Endometrial microvascular endothelial cells (primary cell): ENCODE measurements around the gene PHC2. TPM values are rescaled to one million over a fixed set of nuclear protein-coding genes. Genes with fewer than 3 reads are reported as not detected.

Experiments
- in situ Hi-C: cut with HindIII; loops from 2 replicates; pipeline ENCODE4 v1.10.0; 2017; ENCODE audit warnings: low sequenced_read_pairs, low pct_unique_long_range_greater_than_20kb; ENCODE audit errors: inconsistent ontology term
- total RNA-seq: library from RNA; depleted of rRNA; stranded (reverse); fragments of >200 nt; gene quantifications from one replicate; pipeline ENCODE4 v1.2.3, GENCODE V29; 2015; ENCODE audit errors: inconsistent ontology term

PHC2 gene
- total RNA-seq, 1 donor from 2014 or later = 112 TPM

DNA sequence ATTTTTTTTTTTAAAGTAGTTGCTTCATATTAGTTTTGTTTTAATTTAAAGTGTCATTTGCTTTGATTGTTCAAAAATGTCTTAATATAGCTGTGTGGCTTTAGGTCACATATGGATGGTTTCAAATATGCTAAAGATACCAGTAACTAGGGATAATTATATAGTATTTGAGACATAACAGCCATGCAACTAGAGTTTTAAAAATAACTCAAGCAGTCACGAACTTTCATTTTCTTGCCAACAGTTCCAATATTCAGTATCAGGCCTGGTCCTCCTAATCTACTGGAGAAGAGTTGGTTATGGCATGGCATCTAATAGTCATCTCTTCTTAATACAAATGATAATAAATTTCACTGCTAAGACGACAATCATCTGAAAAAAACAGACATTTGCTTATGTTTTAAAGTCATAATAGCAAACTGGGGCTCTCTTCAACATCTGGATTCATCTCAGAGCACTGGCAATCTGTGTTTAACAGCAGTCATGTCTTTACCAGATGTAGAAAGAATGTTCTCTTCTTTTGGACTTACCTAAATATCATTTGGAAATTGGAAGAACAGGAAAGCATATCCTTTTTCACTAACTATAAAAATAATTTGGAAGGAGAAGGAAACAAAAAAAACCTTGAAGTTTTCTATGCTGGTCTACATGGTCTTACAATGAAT, 85.9 kb downstream of the PHC2 start:
- in situ Hi-C loops = no loop called here

DNA sequence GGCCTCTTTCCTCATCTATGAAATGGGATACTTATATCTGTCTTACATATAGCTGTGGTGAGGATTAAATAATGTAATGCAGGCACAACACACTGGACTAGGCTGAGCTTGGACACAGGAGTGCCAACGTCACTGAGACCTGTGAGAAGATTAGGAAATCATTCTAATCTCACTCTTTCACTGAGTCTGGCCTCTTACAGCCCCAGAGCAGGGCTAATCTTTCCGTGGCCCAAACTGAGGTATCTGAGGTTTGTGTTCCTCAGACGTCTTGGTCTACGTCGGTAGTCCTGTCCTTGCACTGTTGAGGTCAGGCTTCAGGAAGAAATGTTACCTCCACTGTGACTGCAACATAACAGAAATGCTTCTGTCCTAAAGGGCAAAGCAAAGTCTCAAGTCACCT, 87.4 kb downstream of the PHC2 start:
- in situ Hi-C loops = no loop called here

DNA sequence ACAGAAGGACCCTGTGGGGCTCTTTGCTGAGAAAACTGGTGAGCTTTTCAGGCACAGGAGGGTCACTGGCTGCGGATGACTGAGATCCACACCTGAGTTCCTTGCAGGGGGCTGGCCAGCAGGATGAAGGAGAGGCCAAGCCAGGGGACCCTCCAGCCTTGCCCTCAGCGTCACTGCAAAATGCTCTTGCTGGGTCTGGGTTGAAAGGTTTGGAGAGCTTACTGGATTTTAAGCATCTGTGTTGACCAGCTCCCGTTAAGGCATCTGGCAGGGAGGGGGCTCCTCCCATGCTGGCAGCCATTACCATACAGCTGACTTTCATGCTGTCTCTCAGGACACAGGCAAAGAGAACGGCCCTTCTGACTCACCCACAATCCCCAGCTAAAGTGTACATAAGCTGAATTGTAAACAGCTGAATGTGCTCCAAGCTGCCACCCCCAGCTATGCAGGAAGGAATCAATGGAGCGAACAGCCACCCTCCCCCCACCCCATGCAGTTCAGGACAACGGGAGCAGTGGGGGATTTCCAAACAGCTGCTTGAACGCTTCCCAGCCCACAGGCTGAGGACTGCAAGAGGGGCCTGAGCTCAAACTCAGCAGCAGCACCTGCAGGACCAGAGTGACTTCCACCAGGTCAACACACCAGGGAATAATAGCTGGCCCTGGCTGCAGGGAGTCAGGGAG, 88.7 kb downstream of the PHC2 start:
- in situ Hi-C loops = no loop called here

DNA sequence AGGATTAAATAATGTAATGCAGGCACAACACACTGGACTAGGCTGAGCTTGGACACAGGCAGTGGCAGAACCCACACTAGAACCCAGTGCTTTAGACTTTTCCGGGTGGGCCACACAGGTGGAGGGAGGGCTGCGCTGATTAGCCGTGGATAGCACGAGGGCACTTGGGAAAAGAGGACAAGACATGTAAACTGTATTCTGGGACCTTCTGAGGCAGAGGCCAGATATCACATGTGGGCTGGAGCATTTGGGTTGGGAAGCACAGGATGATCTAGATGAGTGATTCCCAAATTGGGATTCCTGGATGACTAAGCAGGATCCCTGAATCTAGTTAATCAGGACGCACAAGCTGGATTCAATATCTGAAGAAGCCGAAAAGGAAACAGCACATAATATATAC, 89.7 kb downstream of the PHC2 start:
- in situ Hi-C loops = no loop called here

DNA sequence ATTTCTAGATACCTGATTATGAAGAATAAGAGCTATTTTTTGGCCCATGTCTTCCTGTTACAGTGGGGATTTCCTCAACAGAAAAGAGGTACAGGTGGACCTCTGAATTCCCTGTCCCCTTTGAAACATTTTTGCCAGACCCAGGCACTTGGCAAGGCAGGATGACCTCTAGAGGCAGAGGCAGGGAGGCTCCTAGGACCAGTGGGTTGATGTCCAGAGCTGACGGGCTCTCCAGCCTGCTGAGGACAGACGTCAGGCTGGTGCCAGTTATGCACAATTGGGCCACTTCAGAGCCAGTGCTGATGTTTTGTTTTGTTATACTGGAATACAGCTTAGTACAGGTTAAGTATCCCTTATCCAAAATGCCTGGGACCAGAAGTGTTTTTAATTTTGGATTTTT, 91.5 kb downstream of the PHC2 start:
- in situ Hi-C loops = no loop called here

DNA sequence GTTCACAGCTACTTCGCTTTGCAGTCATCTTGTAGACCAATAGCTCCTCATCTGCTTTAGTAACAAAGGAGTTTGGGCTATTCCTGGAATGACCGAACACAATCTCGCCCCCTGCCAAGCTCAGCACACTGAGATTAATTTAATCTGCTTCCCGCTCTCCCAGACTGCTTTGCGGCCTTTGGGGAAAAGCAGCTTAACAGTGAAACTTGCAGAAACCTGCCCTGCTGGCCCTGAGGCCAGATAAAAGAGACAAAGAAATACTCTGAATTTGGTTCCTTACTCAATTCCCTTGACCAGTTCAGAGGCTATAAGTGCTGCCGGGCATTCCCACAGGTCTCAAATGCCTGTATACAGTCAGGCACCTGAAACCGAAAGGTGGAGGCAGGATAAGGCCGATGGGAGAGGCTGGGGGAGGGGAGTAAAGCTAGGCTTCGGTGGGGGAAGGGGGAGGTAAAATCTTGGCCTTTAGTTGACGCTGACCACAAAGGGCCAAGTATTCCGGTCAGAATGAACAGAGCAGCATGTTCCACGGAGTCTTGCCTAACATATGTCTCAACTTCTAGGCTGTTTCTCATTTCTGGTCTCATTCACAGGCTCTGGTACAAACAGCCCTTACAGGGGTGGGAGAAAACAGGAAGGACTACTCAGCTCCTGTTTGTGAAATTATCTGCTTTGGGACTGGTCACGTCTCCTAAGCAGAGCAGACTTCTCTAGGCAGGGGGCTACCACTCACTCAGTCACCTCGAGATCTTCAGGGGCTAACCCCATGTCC, 92.3 kb downstream of the PHC2 start:
- in situ Hi-C loops = no loop called here

DNA sequence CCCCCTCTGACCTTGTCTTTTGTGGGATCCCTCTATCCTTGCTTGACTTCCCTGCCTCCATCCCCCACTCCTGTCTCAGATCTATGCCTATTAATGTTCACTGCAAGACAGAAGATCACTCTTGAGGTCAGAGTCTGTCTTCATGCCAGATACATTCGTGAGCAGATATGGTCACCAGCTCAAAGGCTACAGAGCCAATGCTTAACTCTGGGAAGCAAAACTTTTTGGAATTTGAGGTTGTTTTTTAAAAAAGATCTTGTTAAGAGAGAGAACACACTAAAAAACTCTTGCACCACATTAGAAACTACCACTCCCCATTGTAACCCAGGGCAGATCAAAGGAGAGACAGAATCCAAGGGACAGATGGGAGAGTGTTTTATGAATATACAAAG, 92.9 kb downstream of the PHC2 start:
- in situ Hi-C loops = no loop called here

DNA sequence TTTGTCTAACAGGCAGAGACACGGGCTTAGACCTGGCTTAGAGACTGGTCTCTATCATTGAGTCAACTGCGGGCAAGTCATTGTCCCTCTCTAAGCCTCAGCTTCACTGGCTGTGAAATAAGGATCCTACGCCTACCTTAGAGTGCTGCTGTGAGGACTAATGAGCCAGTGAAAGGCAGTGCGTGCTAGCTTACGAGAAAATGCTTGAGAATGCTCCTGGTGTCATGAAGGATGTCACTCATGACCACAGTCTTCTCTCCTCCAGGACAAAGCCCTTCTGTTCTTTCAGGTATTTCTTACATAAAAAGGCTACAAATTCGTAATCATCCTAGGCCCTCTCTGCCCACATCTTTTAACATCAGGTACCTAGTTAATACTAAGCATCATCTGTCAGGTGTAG, 93.5 kb downstream of the PHC2 start:
- in situ Hi-C loops = no loop called here

DNA sequence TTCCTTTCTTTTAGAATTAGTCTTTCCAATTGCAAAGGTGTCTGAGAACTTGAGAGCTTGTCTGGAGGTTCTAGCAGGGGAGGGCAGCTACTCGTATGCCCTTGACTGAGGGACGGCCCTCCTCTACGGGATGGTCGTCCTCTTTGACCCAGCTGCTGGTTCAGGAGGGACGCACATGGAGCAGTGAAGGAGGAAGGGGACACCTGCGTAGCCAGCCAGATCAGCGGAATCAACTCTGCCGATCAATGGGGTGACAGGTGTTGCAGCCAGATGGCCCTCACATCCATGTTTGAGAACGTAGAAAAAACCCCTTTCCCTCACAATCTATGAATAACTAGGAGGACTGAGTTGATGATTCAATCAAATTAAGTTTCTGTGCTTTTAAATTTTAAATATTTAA, 94.3 kb downstream of the PHC2 start:
- in situ Hi-C loops = no loop called here

DNA sequence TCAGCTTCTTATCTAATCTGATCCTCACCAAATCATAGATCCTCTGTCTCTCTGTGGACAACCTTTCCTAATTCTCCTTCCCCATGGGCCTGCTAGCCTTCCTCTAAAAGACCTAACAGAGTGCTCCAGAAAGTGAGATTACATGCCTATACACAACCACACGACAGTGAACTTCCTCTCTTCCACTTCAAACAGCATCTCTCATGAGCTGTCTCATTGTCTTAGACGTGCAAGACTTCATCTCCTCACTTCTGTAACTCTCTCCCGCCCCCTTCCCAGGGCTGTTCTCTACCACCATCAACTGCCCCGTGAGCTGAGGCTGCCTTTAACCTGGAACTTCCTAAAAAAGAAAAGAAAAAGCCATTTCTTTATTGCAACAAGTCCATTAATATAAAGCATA, 95.9 kb downstream of the PHC2 start:
- in situ Hi-C loops = no loop called here

DNA sequence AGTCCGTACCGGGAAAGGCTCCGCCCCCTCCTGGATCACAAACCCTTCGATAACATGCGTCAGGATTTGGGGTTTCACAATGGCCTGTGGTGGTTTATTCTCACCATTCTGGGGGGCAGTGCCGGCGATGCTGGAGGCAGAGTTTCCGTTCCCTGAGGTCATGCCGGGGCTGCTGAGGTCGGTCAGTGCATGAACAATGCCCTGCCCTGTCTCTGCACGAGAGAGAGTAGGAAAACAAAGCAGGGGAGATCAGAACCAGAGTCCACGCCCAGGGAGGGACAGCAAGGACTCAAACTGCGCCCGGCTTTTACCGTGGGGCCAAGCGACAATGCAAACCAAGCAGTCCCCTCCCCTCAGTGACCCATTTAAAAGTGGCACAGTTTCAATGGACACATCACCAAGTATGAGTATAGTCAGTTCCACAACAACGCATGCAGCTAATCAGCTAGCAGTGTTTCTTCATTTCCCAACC, 96.8 kb downstream of the PHC2 start:
- in situ Hi-C loops = no loop called here

DNA sequence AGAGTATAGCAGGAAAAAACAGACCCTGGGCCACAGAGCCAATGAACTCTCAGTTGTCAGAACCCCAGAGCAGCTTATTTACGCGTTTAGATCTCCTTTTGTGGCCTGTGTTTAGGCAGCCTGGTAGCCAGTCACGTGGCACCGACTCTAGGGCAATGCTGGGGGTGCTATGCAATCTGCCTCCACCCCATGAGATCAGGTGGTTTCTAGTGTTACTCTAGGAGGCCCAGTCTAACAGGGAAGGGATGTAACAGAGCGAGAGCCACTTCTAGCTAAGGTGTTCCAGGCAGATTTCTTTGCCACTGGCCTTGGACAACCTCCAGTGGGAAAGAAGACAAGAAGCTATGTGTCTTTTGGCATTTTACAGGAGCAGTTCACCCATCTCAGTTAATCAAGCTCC, 98.0 kb downstream of the PHC2 start:
- in situ Hi-C loops = no loop called here

DNA sequence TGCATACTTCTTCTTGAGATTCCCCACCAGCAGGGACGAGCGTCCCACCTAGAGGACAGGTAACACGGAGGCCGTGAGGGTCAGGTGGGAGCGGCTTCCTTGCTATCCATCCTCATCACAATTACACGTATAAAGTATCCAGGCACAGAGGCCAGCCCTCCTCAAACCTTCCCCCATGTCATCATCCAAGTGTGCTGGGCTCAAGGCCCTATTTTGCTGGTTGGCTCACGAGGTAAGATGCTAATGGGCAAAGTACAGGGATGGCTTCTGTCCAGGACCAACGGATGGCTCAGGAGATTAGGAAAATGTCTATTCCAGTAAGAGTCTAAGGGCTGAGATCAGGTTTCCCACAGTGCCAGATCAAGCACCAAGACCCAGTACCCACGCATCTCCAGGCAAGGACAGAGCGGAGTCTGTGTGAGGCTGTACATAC, 98.5 kb downstream of the PHC2 start:
- in situ Hi-C loops = no loop called here

DNA sequence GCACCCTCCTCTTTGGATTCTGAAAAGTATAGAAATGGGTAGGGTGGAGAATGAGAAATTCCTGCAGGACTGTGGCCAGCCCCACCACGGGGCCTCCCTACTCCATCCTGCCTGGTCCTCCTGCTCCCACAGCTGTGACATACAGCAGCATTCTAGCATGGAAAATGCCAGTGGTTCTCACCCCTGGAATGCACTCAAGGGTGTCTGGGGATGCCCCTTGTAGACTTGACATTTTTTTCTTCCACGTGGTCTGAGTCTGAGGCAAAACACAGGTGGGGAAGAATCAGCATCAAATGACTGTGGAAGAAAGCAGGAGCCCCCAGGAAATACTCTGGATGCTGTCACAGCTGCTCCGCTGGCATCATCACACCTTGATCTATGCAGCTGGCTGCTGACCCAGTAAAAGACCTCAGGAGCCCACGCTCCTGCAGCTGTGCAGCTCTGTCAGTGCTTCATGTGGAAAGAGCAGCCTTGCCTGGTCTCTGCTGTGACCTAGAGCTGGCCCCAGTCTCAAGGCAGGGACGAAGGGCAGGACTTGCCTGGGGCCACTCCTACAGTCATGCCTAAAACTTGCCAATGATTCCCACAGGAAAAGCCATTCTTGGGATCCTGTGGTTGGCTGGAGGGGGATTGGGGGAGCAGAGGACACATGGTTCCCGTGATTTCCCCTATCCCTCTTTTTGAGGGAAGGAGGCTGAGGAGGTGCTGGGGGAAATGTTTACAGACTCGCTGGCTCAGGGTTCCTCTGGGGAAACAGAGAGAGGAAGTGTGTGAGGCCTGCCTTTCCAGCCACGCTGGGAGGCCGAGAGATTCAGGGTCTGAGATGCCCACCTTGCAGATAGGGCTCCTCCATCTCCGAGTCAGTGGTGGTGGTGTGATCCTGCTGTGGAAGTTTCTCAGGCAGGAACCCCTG, 99.2 kb downstream of the PHC2 start:
- in situ Hi-C loops = no loop called here

DNA sequence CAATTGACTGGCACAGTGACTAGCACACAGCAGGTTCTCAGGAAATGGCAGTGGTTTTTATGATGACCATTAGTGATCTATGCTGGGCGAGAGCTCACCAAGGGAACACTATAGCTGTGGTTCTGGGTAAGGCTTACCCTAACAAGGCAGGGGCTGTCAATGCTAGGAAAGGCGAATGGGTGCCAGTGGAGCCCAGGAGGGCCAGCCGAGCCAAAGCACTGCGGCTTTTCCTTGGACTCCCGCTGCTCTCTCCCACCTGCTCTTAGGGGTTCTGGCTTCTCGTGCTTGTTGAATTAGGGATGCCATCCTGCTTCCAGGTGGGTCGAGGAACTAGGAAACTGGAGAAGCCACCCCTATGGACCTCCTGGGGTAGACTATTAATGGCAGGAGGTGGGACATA, 100.0 kb downstream of the PHC2 start:
- in situ Hi-C loops = no loop called here

DNA sequence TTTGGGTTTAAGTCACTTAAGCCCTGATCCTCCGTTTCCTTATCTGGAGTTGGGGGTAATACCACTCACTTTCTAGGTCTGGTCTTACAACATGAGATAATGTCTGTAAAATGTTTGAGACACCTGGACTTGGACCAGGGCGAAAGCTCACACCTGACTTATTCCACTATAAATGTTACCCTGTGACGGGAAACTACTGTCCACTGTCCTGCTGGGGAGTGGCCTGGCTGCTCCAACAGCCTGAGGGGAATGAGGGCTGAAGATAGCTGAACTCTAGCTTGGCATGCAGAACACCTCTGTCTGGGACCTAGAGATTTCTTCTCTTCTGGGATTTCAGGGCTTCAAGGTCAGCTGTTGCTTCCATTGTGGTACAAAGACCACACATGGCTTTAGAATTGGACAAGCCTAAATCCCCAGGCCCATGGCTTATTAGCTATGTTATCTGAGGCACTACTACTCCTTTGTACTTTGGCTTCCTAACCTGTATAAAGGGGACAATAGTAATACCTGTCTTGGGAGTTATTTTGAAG, 100.5 kb downstream of the PHC2 start:
- in situ Hi-C loops = no loop called here

DNA sequence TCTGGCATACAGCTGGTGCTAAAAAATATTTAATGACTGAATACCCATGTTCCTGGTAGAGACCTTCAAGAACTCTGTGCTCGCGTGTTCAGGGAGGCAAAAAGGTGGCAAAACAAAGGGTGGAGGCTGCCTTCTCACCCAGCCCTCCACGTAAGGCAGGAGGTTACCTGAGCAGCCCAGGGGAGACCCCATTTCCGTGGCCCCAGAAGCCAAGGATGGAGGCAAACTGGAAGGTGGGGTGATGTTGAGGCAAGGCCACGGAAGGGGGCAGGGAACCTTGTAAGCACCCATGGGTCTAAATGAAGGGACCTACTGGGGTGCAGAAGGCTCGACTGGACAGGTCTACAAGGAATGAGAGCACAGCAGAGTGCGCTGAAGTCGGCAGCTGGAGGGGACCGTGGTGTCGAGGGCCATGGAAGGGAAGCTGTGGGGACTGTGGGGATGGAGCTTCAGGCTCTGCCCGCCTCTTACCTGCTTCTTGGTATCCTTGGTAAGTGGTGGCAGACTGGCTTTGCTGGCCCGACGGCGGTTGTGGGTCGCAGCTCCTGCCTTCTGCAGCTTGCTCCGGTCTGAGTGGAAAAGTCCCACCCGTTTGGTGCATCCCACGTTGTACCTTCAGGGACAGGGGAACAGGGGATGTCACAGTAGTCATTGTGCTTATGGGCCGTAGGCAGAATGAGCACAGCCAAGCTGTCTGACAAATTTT, 101.1 kb downstream of the PHC2 start:
- in situ Hi-C loops = no loop called here

DNA sequence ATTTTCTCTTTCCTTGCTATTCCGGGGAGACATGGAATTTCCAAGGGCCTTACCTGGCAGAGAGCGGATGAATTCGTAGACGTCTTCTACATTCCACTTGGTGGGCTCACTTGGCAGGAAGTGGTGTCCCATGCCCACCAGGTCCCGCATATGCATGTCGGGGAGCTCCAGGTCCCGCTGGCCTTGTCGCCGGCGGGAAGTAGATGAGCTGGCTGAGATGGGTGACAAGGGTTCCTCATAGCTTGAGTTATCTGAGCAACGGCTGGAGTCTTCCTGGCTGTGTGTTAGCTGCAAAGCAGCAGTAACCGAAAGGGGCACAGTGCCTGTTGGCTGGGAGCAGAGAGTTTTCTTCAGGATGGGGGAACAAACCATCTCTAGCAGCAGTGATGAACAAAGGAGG, 102.1 kb downstream of the PHC2 start:
- in situ Hi-C loops = no loop called here
